Measurements from ENCODE around the gene DOC2A. TPM values are rescaled to one million over a fixed set of nuclear protein-coding genes. Genes with fewer than 3 reads are reported as not detected.

The DOC2A gene
- total and polyA plus RNA-seq, 8 donors = 0.77 to 5.1 (median 2.9) TPM

DNA sequence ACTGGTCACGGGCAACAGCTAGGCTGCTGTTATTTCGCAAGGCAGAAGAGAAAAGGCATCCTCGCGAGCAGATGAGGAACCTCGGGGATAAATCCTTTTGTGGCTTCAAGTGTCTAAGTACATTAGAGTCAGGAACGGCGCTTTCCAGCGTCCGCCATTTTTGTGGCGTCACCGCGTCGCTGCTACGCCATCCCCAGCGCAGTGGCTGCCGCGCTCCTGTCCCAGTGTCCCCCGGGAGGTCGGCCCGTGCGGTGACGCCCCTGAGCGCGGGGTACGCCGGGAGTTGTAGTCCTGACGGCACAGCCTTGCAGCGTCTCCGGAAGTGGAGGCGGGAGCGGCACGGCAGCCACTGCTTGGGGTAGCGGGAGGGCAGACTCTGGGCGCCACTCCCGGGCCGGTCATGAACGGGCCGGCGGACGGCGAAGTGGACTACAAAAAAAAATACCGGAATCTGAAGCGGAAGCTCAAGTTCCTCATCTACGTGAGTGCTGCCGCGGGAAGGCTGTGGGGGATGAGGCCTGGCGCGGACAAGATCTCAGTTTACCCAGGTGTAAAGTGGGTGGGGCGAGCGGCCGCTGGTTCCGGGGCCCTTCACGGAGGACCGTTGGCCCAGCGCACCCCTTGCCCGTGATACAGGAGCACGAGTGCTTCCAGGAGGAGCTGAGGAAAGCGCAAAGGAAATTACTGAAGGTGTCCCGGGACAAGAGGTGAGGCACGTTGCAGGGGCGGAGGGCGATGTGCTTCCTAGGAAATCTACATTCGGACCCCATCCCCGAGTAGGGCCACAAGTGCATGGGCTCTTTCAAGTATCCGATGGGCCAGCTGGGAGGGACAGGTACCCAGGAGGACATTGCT, 14.7 kb downstream of the DOC2A start, which contains the start of gene INO80E:
INO80E (plus strand) TSS at position 331 of the 855 bp plus-strand sequence; CDS start at position 401, 70 bp downstream.
- H3K36me3 ChIP-seq = peaks cover 0 to 46% of the 10 kb centered on the region in 2 donors
- peak; percentile 94 to 100 (median 99) for DNase-seq
- peak; percentile 98 for ATAC-seq
- H3K27me3 ChIP-seq = no peaks in the 10 kb centered on the region
- H3K27ac ChIP-seq = peak within 1 kb of the TSS; percentile 93 to 96
- intact Hi-C loops (cut with DNase I) = no loop called here
- H3K4me3 ChIP-seq = peak within 1 kb of the TSS; percentile 95 to 99
- no peaks in the 10 kb centered on the region for H3K9me3 ChIP-seq
- TF ChIP-seq, protein P1, sequence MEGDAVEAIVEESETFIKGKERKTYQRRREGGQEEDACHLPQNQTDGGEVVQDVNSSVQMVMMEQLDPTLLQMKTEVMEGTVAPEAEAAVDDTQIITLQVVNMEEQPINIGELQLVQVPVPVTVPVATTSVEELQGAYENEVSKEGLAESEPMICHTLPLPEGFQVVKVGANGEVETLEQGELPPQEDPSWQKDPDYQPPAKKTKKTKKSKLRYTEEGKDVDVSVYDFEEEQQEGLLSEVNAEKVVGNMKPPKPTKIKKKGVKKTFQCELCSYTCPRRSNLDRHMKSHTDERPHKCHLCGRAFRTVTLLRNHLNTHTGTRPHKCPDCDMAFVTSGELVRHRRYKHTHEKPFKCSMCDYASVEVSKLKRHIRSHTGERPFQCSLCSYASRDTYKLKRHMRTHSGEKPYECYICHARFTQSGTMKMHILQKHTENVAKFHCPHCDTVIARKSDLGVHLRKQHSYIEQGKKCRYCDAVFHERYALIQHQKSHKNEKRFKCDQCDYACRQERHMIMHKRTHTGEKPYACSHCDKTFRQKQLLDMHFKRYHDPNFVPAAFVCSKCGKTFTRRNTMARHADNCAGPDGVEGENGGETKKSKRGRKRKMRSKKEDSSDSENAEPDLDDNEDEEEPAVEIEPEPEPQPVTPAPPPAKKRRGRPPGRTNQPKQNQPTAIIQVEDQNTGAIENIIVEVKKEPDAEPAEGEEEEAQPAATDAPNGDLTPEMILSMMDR (IDR thresholded peaks at IDR 0.05) = peak in 1 of 2 donors; percentile 30
- H3K4me1 ChIP-seq = peaks cover 13 to 40% of the 10 kb centered on the region in 2 donors

DNA sequence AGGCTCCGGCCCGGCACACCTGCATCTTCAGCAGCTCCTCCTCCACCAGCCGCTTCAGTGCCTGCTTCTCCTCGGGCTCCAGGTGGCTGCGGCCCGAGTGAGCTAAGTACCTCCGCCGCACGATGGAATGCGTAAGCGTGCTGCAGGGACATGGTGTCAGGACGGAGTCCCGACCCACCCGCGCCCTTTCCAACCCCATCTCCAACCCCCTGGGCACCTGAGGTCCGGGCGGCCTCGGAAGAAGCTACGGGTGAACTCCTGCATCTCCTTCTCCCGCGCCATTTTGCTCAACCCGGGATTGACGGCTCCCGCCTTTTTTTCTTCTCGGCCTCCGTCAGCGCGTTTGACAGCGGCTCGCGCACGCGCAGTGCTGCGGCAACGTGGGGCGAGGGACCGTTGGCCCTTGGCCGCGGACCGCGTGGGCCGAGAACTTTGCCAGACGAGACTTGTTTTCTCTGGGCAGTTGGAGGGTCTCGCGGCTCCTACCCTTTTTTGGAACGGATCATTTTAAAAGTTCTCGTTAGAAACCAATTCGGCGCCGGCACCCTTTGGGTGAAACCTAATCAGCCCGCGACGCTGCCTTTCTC, 15.4 kb downstream of the DOC2A start, which contains the start of gene HIRIP3:
HIRIP3 (minus strand) TSS at position 294 of the 587 bp plus-strand sequence; CDS start at position 282, 12 bp downstream.
- Histone ChIP-seq H3K4me3 (peak within 1 kb of the TSS; percentile 95 to 99), H3K27me3 (no peaks in the 10 kb centered on the region), H3K4me1 (peaks cover 20 to 40% of the 10 kb centered on the region in 2 donors), H3K9me3 (no peaks in the 10 kb centered on the region), H3K36me3 (peaks cover 0 to 46% of the 10 kb centered on the region in 2 donors), H3K27ac (peak within 1 kb of the TSS; percentile 93 to 96)
- intact Hi-C loops (cut with DNase I) = no loop called here
- peak in 3 of 4 donors; percentile 87 to 94 (median 91) for DNase-seq
- peak; percentile 70 for ATAC-seq
- TF ChIP-seq, protein P1 (IDR thresholded peaks at IDR 0.05) = no peak

DNA sequence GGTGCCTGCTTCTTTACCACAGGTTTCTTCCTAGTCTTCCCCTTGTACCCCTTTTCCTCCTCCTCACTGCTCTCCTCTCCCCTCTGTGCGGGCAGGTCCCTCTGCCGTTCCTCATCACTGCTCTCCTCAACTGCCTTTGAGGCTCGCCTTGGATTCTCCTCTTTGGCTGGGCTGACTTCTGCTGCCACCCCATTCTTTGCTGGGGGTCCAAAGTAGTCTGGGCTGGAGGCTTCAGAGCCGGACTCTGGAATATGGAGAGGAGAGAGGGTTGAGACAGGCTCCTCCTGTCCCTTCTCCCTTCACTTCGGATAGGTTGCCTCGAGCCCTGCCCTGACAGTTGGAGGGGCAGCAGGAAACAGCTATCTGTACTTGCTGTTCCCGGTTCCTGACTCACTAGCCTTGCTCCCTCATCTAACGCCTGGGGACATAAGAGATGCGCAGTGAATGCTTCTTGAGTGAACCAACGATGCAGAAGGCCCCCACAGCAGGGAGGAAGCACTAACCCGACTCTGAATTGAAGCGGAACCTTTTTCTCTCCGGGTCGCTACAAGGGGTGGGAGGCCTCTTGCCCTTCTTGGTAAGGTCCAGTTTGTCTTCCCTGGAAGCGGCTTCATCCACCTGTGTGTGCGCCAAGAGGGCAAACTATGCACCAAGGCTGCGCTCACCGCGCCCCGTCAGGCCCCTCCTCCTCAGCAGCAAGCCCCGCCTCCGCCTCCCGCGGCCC, 16.1 kb downstream of the DOC2A start:
- Histone ChIP-seq H3K27me3 (no peaks in the 10 kb centered on the region), H3K9me3 (no peaks in the 10 kb centered on the region), H3K4me1 (peaks cover 22 to 40% of the 10 kb centered on the region in 2 donors), H3K27ac (peak overlapping the region; percentile 93 to 96), H3K4me3 (peak overlapping the region; percentile 95 to 99), H3K36me3 (peaks cover 0 to 48% of the 10 kb centered on the region in 2 donors)
- DNase-seq = peak in 2 of 4 donors; percentile 40 to 94
- intact Hi-C loops (cut with DNase I) = no loop called here
- TF ChIP-seq, protein P1 (IDR thresholded peaks at IDR 0.05) = no peak
- ATAC-seq = peak; percentile 79

DNA sequence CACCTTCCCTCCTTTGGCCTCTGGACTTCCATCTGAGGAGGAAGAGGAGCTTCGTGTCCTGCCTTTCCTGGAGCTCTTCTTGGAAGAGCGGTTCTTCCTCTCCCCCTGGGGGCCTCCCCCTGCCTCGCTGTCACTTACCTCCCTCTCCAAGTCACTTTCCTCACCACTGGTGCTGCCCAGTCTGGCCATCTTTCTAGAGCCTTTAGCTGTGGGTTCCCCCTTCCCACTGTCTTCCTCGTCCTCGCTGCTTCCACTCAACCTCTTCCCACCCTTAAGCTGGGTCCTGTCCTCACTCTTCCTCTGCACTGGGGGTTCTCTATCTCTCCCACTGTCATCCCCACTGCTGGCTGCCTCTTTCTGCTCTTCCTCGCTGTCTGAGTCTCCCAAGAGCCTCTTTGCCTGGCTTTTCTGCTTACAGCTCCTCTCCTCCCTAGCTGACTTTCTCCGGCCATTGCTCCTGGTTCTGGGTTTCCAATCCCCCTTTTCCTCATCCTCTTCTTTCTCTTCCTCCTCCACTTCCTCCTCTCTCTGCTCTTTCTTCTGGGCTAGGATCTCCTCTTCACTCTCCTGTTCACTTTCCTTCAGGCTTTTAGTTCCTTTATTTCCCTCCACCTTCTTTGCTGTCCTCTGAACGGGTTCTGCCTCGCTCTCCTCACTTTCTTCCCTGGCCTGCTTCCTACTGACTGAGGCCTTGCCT, 16.8 kb downstream of the DOC2A start:
- TF ChIP-seq, protein P1 (IDR thresholded peaks at IDR 0.05) = no peak
- Histone ChIP-seq H3K27me3 (no peaks in the 10 kb centered on the region), H3K4me3 (peak overlapping the region in 1 of 2 donors; percentile 99), H3K4me1 (peaks cover 22 to 40% of the 10 kb centered on the region in 2 donors), H3K36me3 (peaks cover 0 to 55% of the 10 kb centered on the region in 2 donors), H3K9me3 (no peaks in the 10 kb centered on the region), H3K27ac (peak overlapping the region; percentile 93 to 96)
- ATAC-seq (no peak), DNase-seq (no peak)
- intact Hi-C loops (cut with DNase I) = no loop called here

Data from left lung (tissue), 10 donors.